Panc1 (cell line): ENCODE data around the gene PATJ. TPM values are rescaled to one million over a fixed set of nuclear protein-coding genes. Genes with fewer than 3 reads are reported as not detected.
A peak's percentile ranks its signal among the peaks of the same experiment; 100 is the strongest.

ENCODE experiments used
- ATAC-seq: fragments of 200-7000 bp; cut with Tn5 transposase; 2 replicates; pipeline ENCODE4 v1.9.1; 2020; ENCODE audit warnings: mild to moderate bottlenecking, moderate library complexity
- BruUV-seq: library from RNA; stranded (reverse); fragments of 400-500 nt; replicated peaks from 2 replicates; lab custom pipeline; 2021; lab: Mats Ljungman, UMichigan
- CTCF ChIA-PET: fragments of 300-600 bp; sonication (Branson Sonifier 250); formaldehyde crosslinking; loops from one replicate; lab custom pipeline; 2022; ENCODE audit warnings: antibody characterized with exemption; lab: Charles Lee
- POLR2A ChIA-PET: fragments of 300-600 bp; sonication (Branson Sonifier 250); formaldehyde crosslinking; loops from one replicate; lab custom pipeline; 2022; ENCODE audit warnings: antibody characterized with exemption; lab: Charles Lee
- DNase-seq: peaks from one replicate; pipeline ENCODE4 v3.0.0-alpha.2; 2010; ENCODE audit warnings: low read depth, low spot score
- H3K27ac ChIP-seq: 2 replicates; pipeline ENCODE4 v1.5.1; 2011; ENCODE audit warnings: mild to moderate bottlenecking, low read length, inconsistent platforms
- H3K27me3 ChIP-seq: fragments of 200-500 bp; sonication (Bioruptor generic); 2 replicates; pipeline ENCODE4 v1.6.0; 2014; ENCODE audit warnings: low read length, inconsistent platforms; ENCODE audit not compliant: control insufficient read depth, insufficient read depth
- H3K36me3 ChIP-seq: fragments of 200-500 bp; sonication (Bioruptor generic); 2 replicates; pipeline ENCODE4 v1.5.1; 2014; ENCODE audit warnings: inconsistent platforms, mild to moderate bottlenecking, low read length, moderate library complexity; ENCODE audit not compliant: control insufficient read depth, insufficient read depth
- H3K4me1 ChIP-seq: 2 replicates; pipeline ENCODE4 v1.5.1; 2011; ENCODE audit warnings: inconsistent platforms, mild to moderate bottlenecking, low read length, moderate library complexity; ENCODE audit not compliant: control insufficient read depth, insufficient read depth
- H3K4me3 ChIP-seq, 2 experiments: 2 replicates each; pipeline ENCODE4 v1.5.1; 2011 to 2012; ENCODE audit warnings: low read depth in 2 of 2, low read length in 2 of 2, mild to moderate bottlenecking in 2 of 2, inconsistent platforms in 1 of 2, moderate library complexity in 1 of 2
- H3K9me3 ChIP-seq: fragments of 200-500 bp; sonication (Bioruptor generic); 2 replicates; pipeline ENCODE4 v1.5.1; 2014; ENCODE audit warnings: low read depth, mild to moderate bottlenecking, inconsistent platforms, low read length, moderate library complexity; ENCODE audit not compliant: control insufficient read depth, insufficient read depth
- POLR2AphosphoS5 ChIP-seq: IDR thresholded peaks from 2 replicates; pipeline ENCODE4 v1.6.1; 2012; ENCODE audit warnings: mild to moderate bottlenecking, low read depth, low read length, moderate library complexity
- SIN3A ChIP-seq: IDR thresholded peaks from 2 replicates; pipeline ENCODE4 v1.6.1; 2012; ENCODE audit warnings: low read depth, mild to moderate bottlenecking, low read length, moderate library complexity, borderline replicate concordance; ENCODE audit not compliant: insufficient read depth
- TCF7L2 ChIP-seq: IDR thresholded peaks from 2 replicates; pipeline ENCODE4 v1.6.1; 2011; ENCODE audit warnings: mild to moderate bottlenecking, low read depth, low read length, inconsistent platforms
- in situ Hi-C: cut with HindIII; loops from 2 replicates; pipeline ENCODE4 v1.10.0; 2016; ENCODE audit warnings: low sequenced_read_pairs, low pct_unique_long_range_greater_than_20kb
- intact Hi-C: fragments of 100-400 bp; cut with micrococcal nuclease; formaldehyde crosslinking; loops from one replicate; pipeline ENCODE4 v1.10.0; 2022; ENCODE audit not compliant: unreplicated experiment
- total RNA-seq: library from RNA; stranded (reverse); gene quantifications from one replicate; pipeline ENCODE4 v1.2.1, GENCODE V29; 2021; ENCODE audit not compliant: unreplicated experiment
- TF ChIP-seq, protein P1 (sequence below), 2 experiments: IDR thresholded peaks; 2 replicates each; pipeline ENCODE4 v1.6.1; 2011 to 2012; ENCODE audit warnings: low read depth in 2 of 2, control low read depth in 1 of 2, low read length in 1 of 2, mild to moderate bottlenecking in 1 of 2, moderate library complexity in 1 of 2; ENCODE audit not compliant: insufficient read depth in 1 of 2
- TF ChIP-seq, protein P2 (sequence below): fragments of 450-650 bp; IDR thresholded peaks from 2 replicates; pipeline ENCODE4 v1.5.1; 2017; ENCODE audit warnings: mild to moderate bottlenecking

PATJ gene
- total RNA-seq, 1 experiment from 2014 or later = 36.2 TPM

GRCh38 chr1:62071695-62072094 is 329.4 kb downstream of the PATJ start:
- no TSS peak for BruUV-seq
- intact Hi-C loops (no loop called here), in situ Hi-C loops (no loop called here)
- Histone ChIP-seq H3K4me3 (no peak overlapping the region), H3K27ac (no peak overlapping the region), H3K4me1 (no peaks in the 10 kb centered on the region), H3K9me3 (no peaks in the 10 kb centered on the region), H3K27me3 (no peaks in the 10 kb centered on the region), H3K36me3 (no peaks in the 10 kb centered on the region)
- POLR2A ChIA-PET = no interaction called here
- CTCF ChIA-PET = interaction anchor here (0.5 to 0.6 kb wide), 2 partner anchors 290 to 756 kb away, joined by 6 read pairs; no protein-coding TSS in a partner anchor
- ATAC-seq = no peak
- DNase-seq = no peak
- TF ChIP-seq, protein P1, sequence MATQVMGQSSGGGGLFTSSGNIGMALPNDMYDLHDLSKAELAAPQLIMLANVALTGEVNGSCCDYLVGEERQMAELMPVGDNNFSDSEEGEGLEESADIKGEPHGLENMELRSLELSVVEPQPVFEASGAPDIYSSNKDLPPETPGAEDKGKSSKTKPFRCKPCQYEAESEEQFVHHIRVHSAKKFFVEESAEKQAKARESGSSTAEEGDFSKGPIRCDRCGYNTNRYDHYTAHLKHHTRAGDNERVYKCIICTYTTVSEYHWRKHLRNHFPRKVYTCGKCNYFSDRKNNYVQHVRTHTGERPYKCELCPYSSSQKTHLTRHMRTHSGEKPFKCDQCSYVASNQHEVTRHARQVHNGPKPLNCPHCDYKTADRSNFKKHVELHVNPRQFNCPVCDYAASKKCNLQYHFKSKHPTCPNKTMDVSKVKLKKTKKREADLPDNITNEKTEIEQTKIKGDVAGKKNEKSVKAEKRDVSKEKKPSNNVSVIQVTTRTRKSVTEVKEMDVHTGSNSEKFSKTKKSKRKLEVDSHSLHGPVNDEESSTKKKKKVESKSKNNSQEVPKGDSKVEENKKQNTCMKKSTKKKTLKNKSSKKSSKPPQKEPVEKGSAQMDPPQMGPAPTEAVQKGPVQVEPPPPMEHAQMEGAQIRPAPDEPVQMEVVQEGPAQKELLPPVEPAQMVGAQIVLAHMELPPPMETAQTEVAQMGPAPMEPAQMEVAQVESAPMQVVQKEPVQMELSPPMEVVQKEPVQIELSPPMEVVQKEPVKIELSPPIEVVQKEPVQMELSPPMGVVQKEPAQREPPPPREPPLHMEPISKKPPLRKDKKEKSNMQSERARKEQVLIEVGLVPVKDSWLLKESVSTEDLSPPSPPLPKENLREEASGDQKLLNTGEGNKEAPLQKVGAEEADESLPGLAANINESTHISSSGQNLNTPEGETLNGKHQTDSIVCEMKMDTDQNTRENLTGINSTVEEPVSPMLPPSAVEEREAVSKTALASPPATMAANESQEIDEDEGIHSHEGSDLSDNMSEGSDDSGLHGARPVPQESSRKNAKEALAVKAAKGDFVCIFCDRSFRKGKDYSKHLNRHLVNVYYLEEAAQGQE (IDR thresholded peaks at IDR 0.05; ENCODE audit: insufficient read depth in 1 of 2, low read depth in 2 of 2, low read length in 1 of 2) = no peak
- TF ChIP-seq TCF7L2 (no peak), SIN3A (no peak), POLR2AphosphoS5 (no peak)
- TF ChIP-seq, protein P2, sequence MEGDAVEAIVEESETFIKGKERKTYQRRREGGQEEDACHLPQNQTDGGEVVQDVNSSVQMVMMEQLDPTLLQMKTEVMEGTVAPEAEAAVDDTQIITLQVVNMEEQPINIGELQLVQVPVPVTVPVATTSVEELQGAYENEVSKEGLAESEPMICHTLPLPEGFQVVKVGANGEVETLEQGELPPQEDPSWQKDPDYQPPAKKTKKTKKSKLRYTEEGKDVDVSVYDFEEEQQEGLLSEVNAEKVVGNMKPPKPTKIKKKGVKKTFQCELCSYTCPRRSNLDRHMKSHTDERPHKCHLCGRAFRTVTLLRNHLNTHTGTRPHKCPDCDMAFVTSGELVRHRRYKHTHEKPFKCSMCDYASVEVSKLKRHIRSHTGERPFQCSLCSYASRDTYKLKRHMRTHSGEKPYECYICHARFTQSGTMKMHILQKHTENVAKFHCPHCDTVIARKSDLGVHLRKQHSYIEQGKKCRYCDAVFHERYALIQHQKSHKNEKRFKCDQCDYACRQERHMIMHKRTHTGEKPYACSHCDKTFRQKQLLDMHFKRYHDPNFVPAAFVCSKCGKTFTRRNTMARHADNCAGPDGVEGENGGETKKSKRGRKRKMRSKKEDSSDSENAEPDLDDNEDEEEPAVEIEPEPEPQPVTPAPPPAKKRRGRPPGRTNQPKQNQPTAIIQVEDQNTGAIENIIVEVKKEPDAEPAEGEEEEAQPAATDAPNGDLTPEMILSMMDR = no peak

GRCh38 chr1:62076286-62076685 is 334.0 kb downstream of the PATJ start:
- H3K27me3 ChIP-seq = no peaks in the 10 kb centered on the region
- H3K4me1 ChIP-seq = no peaks in the 10 kb centered on the region
- no peaks in the 10 kb centered on the region for H3K36me3 ChIP-seq
- H3K27ac ChIP-seq = no peak overlapping the region
- no peaks in the 10 kb centered on the region for H3K9me3 ChIP-seq
- intact Hi-C loops (no loop called here), in situ Hi-C loops (no loop called here)
- DNase-seq (peak; percentile 12), ATAC-seq (no peak)
- CTCF ChIA-PET = no interaction called here
- TF ChIP-seq POLR2AphosphoS5 = no peak
- TF ChIP-seq, protein P1 (IDR thresholded peaks at IDR 0.05; ENCODE audit: insufficient read depth in 1 of 2, low read depth in 2 of 2, low read length in 1 of 2) = no peak
- no peak for TF ChIP-seq SIN3A
- TF ChIP-seq, protein P2 = no peak
- TF ChIP-seq TCF7L2 = no peak
- BruUV-seq = no TSS peak
- H3K4me3 ChIP-seq = no peak overlapping the region
- POLR2A ChIA-PET = interaction anchor here (0.7 kb wide), 2 partner anchors 11 to 157 kb away, joined by 4 read pairs; no protein-coding TSS in a partner anchor
